Fibroblast of villous mesenchyme (primary cell): ENCODE results near the gene RFX3. TPM values are rescaled to one million over a fixed set of nuclear protein-coding genes. Genes with fewer than 3 reads are reported as not detected.

Experiments
- DNase-seq: peaks from one replicate; pipeline ENCODE4 v3.0.0-alpha.2; 2010; ENCODE audit warnings: low read depth
- H3K4me3 ChIP-seq: 2 replicates; pipeline ENCODE4 v1.5.1; 2011; ENCODE audit warnings: low read depth, mild to moderate bottlenecking, low read length
- CTCF ChIP-seq: IDR thresholded peaks from 2 replicates; pipeline ENCODE4 v1.5.1; 2012; ENCODE audit warnings: low read depth, mild to moderate bottlenecking, low read length; ENCODE audit not compliant: insufficient read depth
- total RNA-seq: library from RNA; depleted of rRNA; stranded (reverse); fragments of >200 nt; gene quantifications from 2 replicates; pipeline ENCODE4 v1.2.3, GENCODE V29; 2012

RFX3 gene
- total RNA-seq, 1 donor: 3.5 TPM

GRCh38 chr9:3181049-3181953 lies 344.5 kb downstream of the RFX3 start:
- no peak overlapping the region for H3K4me3 ChIP-seq
- TF ChIP-seq CTCF: peak; percentile 29
- peak; percentile 8 for DNase-seq

GRCh38 chr9:3180696-3181048 lies 345.1 kb downstream of the RFX3 start:
- no peak for DNase-seq
- no peak overlapping the region for H3K4me3 ChIP-seq
- no peak for TF ChIP-seq CTCF

- DNase-seq: no peak
- no peak for TF ChIP-seq CTCF
- no peak overlapping the region for H3K4me3 ChIP-seq
These were observed 346.1 kb downstream of the RFX3 start for GRCh38 chr9:3179711-3180110.

GRCh38 chr9:3177936-3178335 lies 347.9 kb downstream of the RFX3 start:
- no peak for TF ChIP-seq CTCF
- no peak for DNase-seq
- no peak overlapping the region for H3K4me3 ChIP-seq

- H3K4me3 ChIP-seq: no peak overlapping the region
- no peak for DNase-seq
- no peak for TF ChIP-seq CTCF
These were observed 348.5 kb downstream of the RFX3 start for GRCh38 chr9:3177146-3177761.

- H3K4me3 ChIP-seq: no peak overlapping the region
- no peak for DNase-seq
- TF ChIP-seq CTCF: no peak
These were observed 352.4 kb downstream of the RFX3 start for GRCh38 chr9:3173374-3173773.
